HG03039 (cell line): ENCODE measurements around the gene SMURF2.

ENCODE experiments used
- ATAC-seq: cut with Tn5 transposase; IDR thresholded peaks from one replicate; pipeline ENCODE4 v1.9.1; 2021; ENCODE audit warnings: mild to moderate bottlenecking, moderate library complexity; ENCODE audit not compliant: unreplicated experiment

The SMURF2 gene

GRCh38 chr17:64505340-64506200, 156.5 kb downstream of the SMURF2 start:
- ATAC-seq = no peak

DNA sequence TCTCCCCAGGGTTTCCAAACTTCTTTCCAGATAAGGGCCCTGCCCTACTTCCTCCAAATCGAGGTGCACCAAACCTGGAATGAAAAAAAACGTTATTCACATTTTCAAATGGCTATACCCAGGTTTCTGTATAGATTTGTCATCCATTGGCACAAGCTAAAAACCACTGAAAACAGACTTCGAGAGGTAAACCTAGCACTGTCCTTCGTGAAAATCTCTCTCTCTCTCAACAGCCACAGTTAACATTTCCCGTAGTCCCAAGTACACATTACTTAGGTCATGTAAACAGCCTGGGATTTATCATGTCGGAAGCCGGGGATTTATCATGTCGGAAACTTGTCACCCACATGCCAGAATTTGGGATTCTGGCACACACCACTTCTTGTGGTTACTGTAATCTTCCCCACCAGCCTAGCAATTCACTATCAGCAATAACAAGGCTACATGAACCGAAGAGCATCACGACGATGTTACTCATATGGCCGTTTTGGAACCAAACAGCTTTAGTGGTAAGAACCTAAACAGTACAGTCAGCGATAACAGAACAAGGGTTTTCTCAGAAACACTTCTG, 157.3 kb downstream of the SMURF2 start:
- no peak for ATAC-seq

- no peak for ATAC-seq
These were observed 158.0 kb downstream of the SMURF2 start for GRCh38 chr17:64503821-64504768.

DNA sequence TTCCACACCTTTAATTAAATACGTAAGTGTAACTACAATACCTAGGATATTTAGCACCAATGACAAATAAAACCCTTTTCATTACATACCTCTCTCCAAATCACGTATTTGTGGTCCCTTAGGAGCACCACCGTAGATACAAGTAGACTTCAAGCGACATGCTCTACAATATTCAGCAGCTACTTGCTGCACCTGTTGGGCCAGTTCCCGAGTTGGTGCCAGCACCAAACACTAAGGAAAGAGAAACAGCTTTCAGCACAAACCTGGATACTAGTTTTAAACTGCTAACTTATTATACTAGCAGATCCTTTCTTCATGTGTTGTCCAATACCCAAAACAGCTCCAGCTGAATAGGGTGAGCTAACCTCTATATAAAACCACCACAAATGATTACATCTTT, 158.8 kb downstream of the SMURF2 start:
- no peak for ATAC-seq

- no peak for ATAC-seq
These were observed 159.3 kb downstream of the SMURF2 start for GRCh38 chr17:64502809-64503208.

GRCh38 chr17:64502021-64502420, 160.1 kb downstream of the SMURF2 start:
- ATAC-seq = no peak

DNA sequence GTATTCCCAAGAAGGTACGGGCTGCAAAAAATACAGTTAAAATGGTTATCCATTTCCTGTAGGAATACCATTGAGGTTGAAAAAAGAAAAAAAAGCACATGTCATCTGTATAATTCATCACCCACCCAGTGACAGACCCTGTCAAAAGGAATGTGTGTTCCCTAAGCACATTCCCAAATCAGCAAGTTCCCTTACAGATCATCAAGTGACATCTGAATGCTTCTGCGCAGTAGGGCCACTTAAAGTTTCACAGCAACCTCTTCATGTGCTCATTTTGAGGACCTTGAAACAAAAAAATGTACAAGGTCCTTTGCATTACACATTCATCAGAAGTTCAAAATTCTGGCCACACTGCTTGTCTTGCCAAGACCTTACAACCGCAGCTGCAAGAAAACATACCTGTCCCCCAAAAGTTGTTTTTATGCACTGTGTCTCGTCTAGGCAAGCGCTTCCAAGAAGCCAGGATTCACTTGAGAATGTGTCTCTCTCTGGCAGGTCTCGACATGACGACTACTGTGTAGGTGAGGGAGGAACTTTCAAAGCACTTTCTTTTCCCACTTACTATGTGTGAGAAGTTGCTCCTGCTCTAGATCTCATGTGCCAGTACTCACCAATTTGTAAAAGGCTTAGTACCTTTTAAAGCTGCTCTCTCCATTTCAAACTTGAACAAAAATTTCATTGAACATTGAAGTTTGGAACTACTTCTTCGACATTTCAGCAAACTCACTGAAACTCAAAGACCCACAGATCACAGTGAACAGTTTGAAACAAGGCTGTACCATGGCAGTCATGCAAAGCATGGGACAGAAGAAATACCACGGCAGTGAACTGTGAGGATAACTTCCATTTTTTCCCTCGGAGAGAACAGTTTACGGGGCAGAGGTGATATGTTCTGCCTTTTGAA, 161.0 kb downstream of the SMURF2 start:
- no peak for ATAC-seq

GRCh38 chr17:64500487-64500859, 161.6 kb downstream of the SMURF2 start:
- ATAC-seq = no peak

- ATAC-seq = no peak
These were observed 162.2 kb downstream of the SMURF2 start for GRCh38 chr17:64499805-64500486.

DNA sequence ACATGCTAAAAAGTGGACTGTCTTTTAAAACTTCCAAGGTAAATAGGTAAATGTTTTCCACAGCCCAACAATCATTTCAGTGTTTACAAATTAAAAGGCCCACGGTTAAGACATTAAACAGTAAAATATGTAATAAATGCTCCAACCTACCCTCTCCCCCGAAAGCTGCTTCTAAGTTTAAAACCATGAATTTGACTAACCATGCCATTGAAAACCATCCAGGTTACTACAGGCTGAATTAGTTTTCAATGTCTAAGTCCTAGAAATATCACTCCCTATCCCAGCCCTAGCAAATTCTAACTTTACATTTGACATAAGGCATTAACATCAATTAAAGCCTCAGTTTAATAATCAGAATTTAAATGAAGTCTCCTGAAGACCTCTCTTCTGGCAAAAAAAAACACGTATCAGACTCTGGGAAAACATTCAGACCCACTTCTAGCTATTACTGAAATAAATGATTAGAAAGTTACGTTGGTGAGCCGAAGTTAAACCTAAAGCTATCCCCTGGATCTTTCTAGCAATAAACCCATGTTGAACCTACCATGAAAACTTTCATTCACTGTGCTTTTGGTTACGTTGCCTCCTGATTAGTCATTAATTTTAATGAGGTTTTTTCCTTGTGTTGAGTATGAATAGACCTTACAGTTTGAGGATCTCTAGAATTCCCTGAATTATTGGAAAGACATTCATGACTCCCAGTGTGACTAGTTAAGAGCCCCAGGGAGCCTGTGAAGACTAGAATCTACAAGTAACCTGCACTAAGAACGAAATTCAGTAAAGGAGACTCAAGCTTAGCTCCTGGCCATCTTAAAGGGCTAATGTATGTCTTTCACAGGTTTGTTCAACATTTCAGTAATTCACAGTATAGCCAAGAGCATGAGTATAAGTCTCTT, 163.6 kb downstream of the SMURF2 start:
- ATAC-seq = no peak

GRCh38 chr17:64497565-64498035, 164.5 kb downstream of the SMURF2 start:
- no peak for ATAC-seq

- peak; percentile 85 for ATAC-seq
These were observed 165.1 kb downstream of the SMURF2 start, which contains the start of gene POLG2 for GRCh38 chr17:64496786-64497564. TSS of gene POLG2 (minus strand) at chr17:64497054. CDS start at chr17:64496968, 86 bp downstream.

DNA sequence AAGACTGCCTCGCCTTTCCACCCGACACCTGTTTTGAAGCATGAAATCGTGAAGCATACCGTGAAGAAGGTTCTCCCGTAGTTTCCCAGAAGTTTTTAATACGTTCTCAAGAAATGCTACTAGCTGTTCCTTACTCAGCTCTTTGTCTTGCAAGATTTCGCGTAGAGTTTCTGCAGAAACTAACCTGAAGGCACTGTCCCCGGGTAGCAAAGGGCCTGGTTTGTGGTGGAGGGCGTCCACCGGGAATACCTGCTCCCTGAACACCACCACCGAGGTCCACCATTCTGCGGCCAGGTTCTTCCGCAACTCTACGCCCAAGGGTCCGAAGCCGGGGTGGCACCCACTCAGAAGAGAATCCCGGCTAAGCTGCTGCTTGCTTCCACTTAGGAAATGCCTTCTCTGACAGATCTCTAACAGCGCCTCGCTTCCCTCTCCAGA, 165.7 kb downstream of the SMURF2 start:
- ATAC-seq = no peak
